GM11168 (cell line): ENCODE measurements around the gene DIP2A.
"Not testable (repeated sequence)": the region's sequence is repeated elsewhere in the genome, so short reads cannot be mapped to it uniquely, and the experiment has no call there.

ENCODE experiments used
- in situ Hi-C: fragments of 300-500 bp; cut with MboI; formaldehyde crosslinking; loops from one replicate; pipeline ENCODE4 v1.12.0; 2022; ENCODE audit warnings: low sequenced_read_pairs; ENCODE audit not compliant: unreplicated experiment

DIP2A gene

DNA sequence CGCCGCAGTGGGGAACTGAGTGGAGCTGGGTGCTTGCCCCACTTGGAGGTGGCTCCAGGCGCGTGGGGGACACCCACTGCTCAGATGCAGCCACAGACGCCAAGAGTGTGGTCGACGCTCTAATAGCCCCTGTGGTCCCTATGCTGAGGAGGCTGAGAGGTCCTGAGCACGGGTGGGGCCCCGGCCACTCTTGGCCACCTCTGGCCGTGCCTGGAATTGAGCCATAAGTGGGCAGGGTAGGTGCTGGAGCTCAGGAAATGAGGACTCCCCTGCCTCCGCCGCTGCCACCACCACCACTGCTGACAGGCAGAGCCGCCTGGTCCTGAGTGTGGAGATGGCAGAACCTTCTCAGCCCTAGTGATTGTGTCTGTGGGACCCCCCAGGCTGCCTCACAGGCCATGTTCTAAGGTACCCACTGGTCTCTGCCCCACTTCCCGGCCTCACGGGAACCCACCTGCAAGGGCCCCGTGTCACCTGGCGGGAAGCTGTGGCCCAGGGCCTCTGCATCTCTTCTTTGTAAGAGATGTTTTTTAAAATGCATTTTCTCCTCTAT, 34.6 kb upstream of the DIP2A start:
- in situ Hi-C loops, result no loop called here

DNA sequence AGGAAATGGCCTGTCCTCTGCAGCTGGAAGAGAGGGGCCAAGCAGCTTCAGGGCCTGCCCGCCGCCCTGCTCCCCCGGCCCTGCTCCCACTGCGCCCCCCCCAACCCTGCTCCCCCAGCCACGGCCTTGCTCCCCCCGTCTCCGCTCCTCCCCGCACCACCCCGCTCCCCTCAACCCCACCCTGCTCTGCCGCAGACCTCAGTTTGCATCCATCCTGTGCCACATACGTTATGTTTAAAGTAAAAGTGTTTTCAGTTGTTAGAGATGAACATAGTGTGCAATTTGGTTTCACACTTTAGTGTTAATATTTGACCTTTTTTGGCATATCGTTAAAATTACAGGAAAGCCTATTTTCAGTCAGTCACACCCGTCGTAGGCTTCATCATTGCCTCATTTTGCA, 34.1 kb upstream of the DIP2A start:
- in situ Hi-C loops, result no loop called here

DNA sequence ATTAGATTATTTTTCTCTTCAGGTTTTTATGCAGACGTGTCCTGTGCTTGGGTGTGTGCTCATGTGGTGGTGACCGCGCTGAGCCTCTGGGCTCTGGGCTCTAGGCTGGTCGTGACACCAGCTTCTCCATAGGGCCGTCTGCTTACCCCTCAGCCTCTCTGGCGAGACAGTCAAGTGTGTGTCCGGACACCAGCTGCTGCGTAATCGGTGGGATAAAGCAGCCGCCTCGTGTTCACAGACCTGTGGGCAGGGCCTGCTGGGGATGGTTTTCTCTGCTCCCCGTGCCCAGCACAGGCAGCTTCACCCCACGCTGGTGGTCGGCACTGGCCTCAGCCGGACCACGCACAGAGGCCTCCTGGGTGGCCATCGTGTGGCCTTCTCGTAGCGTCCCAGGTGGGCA, 33.6 kb upstream of the DIP2A start:
- in situ Hi-C loops, result no loop called here

DNA sequence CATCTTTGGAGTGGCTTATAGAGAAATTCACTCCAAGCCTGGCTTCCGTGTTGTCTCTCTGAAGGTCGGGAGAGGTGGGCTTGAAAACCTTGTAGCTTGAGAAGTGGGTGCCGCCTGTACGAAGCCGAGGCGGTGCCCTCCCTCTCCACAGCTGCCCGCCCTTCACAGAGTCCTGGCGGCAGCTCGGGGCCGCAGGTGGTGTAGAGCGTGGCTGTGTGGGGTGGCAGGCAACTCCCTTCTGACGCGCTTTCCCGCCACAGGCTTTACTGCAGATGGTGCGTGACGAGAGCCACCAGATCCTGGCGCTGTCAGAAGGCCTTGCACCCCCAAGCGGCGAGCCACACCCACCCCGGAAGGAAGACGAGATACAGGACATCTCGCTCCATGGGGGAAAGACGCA, 33.1 kb upstream of the DIP2A start:
- in situ Hi-C loops, result no loop called here

DNA sequence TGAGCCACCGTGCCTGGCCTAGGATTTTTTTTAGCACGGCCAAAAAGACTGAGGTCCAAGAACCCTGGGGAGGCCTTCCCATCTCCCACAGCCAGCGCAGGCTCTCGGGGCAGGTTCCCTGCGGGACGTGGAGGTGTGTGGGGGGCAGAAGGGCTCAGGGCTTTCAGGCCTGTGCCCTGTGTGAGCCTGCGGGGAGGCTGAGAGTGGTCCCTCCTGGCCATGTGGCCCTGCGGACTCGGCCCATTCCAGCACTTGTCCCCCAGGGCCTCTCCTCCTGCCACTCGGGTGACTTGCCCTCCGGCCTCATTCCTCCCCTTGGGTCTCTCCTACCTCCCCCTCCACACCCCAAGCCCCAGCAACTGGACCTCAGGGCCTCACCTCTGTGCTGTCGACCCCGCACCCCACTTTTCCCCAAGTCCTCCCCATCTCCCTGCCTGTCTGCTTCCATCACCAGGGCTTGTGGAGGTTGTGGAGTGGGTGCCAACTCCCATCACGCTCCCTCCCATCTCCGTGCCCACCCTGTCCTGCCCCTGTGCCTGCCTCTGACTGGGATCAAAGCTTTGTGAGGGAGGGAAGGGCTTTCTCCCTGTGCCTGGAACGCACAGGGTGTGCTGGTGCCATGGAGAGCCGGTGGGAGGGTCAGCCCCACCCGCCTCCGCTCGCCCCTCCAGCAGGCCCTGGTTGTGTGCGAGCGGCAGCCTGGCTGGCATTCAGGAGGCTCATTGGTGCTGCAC, 32.2 kb upstream of the DIP2A start:
- in situ Hi-C loops, result no loop called here

DNA sequence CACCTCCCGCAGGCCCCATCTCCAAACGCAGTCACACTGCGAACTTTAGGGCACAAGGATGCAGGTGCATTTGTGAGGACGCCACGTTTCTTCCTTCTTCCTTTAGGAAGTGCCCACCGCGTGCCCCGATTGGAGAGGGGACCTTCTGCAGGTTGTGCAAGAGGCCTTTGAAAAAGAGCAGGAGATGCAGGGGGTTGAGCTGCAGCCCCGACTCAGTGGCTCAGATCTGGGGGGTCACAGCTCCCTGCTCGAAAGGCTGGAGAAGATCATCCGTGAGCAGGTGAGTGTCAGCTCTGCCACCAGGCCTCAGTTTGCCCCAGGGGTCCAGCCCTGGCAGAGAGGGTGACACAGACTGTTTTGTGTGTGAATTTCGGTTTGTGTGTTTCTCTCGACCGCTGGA, 31.2 kb upstream of the DIP2A start:
- in situ Hi-C loops, result no loop called here

DNA sequence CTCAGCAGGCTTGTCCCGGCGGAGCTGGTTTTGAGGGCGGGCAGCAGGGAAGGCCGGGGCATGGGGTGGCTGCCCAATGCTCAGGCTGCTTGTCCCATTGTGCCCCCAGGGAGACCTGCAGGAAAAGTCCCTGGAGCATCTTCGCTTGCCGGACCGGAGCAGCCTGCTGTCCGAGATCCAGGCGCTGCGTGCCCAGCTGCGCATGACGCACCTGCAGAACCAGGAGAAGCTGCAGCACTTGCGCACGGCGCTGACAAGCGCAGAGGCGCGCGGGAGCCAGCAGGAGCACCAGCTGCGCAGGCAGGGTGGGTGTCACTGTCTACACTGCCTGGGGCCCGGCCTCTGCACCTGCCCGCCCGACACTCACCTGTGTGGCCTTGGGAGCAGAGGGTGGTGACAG, 30.4 kb upstream of the DIP2A start:
- in situ Hi-C loops, result no loop called here

DNA sequence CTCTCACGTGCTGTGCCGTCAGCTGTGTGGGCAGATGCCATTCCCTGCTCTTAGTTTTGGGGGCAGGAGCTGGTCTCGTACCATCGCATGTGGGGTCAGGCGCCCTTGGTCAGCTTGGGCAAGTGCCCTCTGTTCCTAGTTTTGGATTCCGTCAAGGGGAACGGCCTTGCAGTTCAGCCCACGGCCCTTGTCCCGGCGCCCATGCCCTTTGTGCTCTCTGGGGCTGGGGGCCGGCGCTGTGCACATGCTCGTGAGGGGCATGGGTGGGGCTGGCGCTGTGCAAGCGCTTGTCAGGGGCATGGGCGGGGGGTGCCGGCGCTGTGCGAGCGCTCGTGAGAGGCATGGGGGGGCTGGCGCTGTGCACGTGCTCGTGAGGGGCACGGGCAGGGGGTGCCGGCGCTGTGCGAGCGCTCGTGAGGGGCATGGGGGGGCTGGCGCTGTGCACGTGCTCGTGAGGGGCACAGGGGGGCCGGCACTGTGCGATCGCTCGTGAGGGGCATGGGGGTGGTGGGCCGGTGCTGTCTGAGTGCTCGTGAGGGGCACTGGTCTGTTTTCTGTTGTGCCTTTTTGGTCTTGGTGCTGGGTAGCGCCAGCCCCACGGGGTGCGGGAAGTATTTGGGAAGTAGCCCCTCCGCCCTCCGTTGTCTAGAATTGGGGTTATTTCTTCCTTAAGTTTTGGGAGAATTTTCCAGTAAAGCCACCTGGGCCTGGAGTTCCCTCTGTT, 29.5 kb upstream of the DIP2A start:
- in situ Hi-C loops, result no loop called here

DNA sequence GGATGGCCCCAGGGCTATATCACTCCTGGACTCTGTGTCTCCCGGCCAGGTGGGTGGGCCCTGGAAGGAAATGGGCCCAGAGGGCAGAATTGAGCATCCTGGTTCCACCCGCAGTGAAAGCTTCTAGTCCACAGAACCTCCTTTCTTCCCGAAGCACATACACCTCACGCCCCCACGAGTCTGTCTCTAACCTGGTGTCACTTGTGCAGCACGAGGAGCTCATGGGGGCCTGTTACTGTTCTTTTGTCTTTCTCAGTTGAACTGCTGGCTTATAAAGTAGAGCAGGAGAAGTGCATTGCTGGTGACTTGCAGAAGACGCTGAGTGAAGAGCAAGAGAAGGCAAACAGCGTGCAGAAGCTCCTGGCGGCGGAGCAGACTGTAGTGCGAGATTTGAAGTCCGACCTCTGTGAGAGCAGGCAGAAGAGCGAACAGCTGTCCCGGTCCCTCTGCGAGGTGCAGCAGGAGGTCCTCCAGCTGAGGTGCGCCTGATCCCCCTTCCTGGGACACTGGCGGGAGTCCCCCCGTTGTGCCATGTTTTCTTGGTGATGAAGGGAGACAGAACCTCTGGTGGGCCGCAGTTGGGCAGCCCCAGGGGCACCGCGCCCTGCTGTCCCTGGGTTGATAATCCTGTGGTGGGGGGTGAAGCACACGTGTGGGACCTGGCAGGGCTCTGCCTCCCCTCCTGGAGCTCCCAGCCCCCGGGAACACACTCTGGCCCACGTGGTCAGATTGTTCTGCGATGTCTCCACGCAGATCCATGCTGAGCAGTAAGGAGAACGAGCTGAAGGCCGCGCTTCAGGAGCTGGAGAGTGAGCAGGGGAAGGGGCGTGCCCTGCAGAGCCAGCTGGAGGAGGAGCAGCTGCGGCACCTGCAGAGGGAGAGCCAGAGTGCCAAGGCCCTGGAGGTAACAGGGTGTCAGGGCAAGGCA, 28.7 kb upstream of the DIP2A start:
- in situ Hi-C loops, result no loop called here

DNA sequence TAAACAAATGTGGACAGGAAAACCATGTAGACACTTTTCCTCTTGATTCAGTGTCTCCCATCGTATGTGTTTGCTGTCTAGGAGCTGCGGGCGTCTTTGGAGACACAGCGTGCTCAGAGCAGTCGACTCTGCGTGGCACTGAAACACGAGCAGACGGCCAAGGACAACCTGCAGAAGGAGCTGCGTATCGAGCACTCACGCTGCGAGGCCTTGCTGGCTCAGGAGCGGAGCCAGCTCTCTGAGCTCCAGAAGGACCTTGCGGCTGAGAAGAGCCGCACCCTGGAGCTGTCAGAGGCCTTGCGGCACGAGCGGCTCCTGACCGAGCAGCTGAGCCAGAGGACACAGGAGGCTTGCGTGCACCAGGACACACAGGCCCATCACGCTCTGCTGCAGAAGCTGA, 27.2 kb upstream of the DIP2A start:
- in situ Hi-C loops, result no loop called here

DNA sequence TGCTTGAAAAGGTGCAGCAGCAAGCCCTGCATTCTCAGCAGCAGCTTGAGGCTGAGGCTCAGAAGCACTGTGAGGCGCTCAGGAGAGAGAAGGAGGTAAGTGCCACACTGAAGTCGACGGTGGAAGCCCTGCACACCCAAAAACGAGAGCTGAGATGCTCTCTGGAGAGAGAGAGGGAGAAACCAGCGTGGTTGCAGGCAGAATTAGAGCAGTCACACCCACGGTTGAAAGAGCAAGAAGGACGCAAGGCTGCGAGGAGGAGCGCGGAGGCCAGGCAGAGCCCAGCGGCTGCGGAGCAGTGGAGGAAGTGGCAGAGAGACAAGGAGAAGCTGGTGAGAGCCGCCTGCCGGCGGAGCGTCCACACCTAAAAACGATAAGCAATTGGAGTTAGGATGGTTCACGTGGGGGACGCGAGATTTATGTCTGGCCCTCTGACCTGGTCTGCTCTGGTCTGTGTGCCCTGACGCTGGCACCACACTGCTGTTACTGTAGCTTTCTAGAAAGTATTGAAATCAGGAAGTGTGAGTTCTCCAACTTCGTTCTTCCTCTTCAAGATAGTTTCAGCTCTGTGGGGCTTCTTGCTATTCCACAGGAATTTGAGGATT, 26.7 kb upstream of the DIP2A start:
- in situ Hi-C loops, result no loop called here

DNA sequence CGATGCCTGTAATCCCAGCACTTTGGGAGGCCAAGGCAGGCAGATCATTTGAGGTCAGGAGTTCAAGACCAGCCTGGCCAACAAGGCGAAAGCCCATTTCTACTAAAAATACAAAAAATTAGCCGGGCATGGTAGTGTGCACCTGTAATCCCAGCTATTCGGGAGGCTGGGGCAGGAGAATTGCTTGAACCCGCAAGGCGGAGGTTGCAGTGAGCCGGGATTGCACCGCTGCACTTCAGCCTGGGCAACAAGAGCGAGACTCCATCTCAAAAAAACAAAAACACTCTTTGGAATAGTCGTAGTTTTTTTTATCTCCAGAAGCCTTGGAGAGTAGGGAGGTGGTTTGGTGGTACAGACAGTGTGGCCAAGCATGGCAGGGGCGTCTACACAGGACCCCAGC, 25.6 kb upstream of the DIP2A start:
- in situ Hi-C loops, result not testable (repeated sequence)

DNA sequence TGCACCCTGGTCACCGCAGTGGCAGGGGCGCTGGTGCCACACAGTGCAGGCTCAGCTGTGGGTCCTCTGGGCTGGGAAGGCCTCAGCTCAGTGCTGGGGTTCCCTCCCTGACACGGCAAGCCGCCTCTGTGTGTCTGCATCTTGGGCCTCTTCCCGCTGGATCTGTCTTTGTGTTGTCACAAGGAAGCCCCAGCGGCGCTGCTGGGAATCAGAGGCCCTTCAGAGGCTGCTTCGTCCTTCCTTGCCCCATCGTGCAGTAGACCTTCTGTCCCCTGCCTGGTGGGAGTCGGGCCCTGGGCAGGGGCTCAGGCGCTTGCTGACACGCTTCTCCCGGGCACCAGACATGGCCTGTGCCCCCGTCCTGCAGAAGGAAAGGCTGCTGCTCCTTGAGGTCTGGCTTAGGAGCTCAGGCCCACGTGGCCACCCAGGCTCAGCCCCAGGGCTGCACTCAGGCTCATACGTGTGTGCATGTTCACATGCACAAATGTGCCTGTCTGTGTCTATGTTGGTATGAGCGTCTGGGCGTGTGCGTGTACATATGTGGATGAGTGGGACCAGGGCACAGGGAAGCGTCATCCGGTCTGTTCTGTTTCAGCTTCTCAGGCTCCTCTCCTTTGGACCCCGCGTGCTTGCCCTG, 24.3 kb upstream of the DIP2A start:
- in situ Hi-C loops, result no loop called here

DNA sequence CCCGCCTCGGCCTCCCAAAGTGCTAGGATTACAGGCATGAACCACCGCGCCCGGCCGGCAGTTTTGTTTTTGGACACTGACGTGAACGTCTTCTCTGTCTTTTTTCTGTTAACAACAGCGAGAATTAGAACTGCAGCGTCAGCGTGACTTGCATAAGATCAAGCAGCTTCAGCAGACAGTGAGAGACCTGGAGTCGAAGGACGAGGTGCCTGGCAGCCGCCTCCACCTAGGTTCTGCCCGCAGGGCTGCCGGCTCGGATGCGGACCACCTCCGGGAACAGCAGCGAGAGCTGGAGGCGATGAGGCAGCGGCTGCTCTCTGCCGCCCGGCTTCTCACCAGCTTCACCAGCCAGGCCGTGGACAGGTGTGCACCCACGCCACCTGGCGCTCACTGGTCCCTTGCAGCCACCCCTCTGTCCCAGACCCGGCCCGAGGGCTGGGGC, 22.9 kb upstream of the DIP2A start:
- in situ Hi-C loops, result no loop called here

DNA sequence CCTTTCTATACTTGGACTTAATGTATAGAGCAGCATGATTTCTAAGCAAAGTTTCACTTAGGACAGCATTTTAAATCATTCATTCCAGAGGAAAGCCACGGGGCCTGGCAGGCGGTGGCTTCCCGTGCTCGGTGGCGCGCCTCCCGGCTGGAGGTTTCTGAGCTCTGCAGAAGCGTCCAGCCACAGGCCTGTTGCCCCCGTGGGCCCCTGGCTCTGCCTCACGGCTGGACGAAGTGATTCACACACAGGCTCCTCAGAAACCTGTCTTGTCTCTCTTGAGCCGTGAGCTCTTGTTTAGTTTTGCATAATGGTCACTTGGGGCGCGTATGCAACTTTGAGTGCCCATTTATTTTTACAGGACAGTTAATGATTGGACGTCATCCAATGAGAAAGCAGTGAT, 22.1 kb upstream of the DIP2A start:
- in situ Hi-C loops, result no loop called here

DNA sequence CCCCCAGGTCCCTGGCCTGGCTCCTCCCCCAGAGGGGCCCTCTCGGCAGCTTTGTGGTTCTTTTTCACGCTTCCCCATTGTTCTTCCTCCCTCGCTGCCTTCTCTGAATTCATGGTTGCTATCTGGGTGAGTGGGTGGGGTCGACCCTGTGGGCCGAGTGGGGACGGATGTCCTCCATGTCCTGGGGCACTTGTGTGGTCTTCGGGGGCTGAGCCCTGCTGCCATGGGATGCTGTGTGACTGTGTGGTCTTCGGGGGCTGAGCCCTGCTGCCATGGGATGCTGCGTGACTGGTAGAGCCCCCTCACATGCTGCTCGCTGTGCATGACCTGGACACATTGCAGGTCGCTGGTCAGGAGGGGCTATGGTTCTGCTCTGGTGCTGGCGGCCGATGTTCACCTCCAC, 21.6 kb upstream of the DIP2A start:
- in situ Hi-C loops, result no loop called here

DNA sequence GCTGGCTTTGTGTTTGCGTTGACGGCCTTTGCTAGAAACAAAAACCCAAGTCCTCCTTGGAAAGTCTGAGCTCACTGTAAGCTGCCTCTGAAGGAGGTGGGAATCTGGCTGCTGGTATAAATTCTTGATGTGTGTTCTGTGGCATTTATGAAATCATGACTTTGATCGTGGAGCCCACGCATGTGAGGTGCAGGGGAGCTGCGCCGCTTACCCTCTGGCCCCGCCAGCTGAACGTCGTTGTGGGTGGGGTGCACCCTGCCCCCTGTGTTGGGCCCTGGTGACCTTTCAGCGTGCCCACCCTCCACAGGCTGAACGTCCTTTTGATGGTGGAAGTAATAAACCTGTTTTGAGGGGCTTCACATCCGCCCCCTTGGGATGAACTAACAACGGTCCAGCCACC, 21.2 kb upstream of the DIP2A start:
- in situ Hi-C loops, result no loop called here

DNA sequence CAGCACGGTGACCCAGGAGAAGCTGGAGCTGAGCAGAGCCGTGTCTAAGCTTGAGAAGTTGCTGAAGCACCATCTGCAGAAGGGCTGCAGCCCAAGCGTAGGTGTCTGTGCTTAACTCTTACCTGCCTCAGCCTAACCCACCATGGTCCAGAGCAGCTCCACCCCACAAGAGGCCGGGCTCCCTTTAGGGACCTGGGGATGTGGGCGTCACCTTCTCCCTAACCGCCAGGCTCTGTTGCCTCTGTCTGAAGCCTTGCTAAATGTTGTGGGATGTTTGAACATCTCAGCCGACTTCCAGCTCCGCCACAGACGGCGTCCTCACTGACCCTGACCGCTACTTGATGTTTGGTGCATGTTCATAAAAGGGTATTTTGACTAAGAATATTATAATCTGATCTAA, 20.4 kb upstream of the DIP2A start:
- in situ Hi-C loops, result no loop called here

DNA sequence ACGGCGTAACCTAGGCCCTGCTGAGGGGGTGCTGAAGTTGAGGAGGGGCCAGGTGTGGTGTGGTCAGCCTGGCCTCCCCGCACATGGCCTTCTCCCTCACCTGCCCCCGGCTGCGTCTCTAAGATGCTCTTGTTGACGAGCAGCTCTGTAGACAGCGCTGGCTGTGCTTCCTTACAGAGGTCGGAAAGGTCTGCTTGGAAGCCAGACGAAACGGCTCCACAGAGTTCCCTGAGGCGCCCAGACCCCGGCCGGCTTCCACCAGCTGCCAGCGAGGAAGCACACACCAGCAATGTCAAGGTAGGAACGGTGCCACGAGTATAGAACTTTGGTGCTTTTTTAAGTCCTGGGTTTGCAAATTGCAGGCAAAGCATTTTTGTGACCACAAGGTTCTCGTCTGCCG, 18.8 kb upstream of the DIP2A start:
- in situ Hi-C loops, result no loop called here

DNA sequence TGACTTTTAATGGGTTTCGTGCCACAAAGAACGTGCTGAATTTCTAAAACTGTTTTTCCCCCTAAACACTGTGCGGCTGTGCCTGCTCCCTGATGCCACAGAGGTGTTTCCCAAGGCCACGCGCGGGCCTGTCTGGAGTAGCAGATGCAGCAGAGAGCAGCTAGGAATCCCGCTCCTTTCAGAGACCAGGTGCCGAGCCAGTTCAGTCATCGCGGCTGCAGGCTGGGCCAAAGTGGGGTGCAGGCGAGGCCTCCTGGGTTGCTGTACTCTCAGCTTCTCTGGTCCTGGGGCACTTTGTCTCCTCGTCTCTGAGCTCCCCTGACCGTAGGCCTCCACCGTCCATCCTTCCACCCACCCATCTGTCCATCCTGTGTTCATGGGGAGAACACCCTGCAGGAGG, 17.4 kb upstream of the DIP2A start:
- in situ Hi-C loops, result no loop called here
